ENCODE results near the gene PHEX.

PHEX gene

DNA sequence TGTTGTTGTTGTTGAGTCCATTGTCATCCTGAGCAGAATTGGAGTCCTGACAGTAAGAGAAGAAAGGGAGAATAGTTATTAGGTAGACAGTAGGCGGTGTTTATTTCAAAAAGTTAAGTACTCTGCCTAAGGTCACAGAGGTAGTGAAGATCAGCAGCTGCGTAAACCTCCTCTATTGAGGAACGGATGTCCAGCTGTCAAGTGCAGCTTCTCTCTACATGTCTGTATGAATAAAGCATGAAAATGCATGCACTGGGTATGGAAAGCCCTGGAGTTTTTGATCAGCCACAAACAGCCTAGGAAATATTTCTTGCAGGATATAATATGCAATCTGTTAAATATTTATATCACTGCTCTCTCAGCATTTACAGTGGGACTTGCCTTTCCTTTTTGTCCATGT is 131.2 kb downstream of the PHEX start:
- no peak for DNase-seq

DNA sequence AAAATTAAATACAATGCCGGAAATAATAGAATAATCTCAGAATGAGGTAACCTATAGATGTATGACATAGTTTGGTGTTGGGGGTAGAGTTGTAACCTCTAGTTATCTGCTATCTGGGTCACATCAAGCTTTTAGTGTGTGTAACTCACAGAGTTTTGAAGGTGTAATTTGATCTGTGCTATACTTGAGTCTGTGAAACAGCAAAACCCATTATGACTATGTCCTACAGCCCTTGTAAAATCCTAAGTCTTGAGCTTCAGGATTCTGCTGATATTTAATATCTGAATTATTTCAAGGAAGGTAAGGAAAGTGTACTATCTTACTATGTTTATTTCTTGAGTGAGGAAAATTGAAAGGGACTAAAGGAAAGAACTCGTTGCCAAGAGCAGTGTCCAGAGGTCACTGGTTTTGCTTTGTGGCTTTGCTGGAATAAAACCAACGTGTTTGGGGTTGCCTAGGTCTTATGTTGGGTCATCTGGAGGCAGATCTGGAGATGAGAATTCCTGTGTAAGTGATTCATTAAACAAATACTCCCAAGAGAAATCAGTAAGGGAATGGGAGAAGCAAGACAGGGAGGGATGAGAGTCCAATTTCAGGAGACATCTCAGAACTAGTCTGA is 132.8 kb downstream of the PHEX start:
- no peak for DNase-seq

DNA sequence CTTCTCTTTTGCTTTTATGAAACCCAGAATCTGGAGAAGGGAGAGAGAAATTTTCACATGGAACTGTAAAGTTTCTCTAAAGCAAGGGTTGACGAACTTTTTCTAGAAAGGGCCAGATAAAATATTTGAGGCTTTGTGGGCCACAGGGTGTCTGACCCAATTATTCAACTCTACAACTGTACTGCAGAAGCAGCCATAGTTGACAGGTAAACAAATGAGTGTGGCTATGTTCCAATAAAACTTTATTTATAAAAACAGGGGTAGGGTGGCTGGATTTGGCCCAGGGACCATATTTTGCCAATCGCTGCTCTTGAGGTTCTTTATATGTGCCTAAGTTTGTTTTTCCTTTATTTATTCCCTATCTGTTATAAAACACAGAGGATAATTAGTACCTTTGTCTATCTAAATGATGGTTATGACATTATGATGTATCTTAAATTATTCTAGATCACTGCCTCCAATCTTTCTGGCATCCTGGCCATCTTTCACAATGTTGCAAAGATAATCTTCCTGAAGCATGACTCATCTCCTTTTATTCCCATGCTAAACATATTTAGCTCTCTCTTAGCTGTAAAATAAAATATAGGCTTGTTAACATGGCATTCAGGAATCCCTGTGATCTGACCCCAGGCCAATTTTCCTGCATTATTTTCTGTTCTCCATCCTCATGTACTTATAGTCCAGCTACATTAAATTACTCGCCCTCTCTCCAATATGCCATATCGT is 133.8 kb downstream of the PHEX start:
- no peak for DNase-seq

DNA sequence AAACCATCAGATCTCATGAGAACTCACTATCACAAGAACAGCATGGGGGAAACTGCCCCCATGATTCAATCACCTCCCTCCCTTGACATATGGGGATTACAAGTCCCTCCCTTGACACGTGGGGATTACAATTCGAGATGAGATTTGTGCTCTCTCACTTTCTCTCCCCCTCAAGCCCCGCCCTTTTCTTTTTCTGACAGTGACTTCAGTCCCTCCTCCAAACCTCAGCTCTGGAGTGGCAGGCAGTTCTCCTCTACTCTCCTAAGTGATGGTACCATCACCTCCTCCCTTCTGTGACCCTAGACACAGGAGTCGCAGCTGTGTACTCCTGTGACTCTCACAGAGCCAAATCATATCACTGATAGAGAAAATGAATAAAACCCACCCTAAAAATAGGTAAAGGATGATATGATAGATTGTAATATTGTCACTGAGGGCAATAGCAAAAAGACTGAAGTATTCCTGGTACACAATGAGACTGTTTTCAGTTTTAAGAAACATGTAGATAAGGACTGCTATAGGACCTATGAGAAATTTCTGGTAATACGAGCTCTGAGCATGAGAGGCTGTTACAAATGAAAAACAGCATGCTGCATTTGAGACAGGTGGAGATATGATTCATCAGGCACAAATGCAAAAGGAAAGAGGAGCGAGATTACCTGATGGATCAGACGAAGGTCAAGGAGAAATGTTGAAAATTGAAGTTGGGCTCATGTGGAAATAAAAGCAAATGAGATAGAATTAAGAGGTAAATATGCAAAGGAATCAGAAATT is 139.3 kb downstream of the PHEX start:
- no peak for DNase-seq

DNA sequence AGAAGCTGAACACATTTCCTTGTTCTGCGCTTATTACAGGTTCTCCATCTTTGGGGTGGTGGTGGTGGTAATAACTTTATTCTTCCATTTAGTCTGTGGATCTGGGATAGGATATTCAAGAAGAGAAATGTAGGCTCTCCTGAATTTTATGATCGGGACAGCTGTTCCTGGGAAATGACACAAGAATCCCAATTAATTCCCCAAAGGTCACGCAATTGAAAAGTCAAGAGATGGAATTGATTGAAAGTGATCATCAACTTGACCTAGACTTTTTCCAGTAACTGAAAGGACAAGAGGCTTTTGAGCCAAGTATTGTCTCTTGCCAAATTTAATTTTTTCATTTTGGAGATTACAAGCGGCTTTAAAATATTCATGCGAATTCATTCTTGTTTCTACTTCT is 141.8 kb downstream of the PHEX start:
- no peak for DNase-seq

DNA sequence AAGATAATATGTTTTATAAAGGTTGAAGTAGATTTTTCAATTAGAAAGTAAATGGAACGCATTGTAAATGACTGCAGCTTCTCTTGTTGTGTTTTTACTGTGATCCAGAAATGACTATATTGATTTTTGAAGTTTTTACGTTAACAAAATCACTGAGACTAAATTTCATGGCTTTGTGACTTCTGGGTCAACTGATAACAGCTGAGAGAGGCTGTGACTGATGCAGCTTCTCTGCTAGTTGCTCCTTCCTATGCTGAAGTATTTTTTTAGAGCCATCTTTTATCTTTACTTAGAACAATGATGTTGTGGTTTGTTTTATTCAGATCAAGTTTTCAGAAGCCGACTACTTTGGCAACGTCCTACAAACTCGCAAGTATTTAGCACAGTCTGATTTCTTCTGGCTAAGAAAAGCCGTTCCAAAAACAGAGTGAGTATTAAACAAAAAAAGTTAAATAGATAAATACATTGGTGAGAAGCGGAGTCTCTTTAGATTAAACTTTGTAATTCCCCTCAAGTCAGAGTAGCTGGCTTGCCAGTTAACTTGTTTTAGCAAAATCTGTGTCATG is 145.9 kb downstream of the PHEX start:
- DNase-seq: no peak

DNA sequence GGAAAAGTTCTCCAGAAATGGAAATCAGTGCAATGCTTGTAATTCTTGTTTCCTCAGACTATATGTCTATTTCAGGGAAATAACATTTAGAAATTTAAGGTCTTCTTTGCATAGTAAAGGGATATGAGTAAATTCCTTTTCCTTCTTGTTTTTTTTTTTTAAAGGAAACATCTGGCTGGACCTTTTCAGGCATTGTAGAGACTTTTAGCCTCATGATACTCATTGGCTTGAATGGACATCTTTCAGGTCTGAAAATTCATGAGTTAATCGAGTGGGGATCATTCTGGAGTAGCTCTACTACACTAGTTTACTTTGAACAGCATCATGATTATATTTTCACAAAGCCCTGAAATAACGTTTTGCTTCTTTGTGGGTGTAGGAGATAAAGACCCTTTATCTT is 152.0 kb downstream of the PHEX start:
- no peak for DNase-seq

DNA sequence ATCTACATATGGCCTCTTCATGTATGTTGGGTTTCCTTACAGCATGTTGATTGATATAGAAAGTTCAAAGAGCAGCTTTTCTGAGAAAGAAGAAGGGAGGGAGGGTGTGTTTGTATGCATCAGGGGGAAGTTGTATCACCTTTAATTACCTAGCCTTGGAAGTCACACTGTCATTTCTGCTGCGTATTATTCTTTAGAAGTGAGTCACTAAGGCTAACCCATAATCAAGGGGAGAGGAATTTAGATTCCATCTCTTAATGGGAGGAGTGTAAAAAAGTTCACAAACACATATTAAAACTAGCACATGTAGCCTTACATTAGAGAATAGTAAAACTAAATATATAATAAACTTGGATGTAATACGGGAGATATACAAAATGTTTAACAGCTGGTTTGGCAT is 154.0 kb downstream of the PHEX start:
- DNase-seq: no peak

DNA sequence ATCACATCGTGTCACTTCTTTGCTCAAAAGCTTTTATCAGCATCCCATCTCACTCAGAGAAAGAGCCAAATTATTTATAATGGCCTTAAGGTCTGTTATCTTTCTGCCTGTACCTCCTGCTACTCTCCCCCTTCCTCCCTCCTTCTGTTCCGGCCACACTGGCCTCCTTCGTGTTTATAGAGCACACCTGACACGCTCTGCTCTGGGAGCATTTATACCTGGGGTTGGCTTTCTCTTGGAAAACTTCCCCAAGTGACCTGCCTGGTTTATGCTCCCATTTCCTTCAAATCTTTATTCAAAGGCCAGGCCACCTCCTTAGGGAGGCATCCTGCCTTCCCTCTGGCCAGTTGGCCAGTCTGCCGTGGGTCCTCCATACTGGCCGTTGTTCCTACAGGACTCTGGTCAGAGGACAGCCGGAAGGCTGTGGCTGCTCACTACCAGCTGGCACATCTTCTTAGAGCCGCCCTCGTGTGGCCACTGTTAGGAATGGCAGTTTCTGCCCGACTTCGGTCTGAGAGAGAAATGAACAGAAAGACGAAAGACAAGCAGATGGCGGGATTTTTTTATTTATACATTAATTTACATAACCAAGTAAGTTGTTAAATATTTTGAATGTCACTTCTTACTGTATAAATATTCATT is 160.4 kb downstream of the PHEX start:
- DNase-seq: no peak

DNA sequence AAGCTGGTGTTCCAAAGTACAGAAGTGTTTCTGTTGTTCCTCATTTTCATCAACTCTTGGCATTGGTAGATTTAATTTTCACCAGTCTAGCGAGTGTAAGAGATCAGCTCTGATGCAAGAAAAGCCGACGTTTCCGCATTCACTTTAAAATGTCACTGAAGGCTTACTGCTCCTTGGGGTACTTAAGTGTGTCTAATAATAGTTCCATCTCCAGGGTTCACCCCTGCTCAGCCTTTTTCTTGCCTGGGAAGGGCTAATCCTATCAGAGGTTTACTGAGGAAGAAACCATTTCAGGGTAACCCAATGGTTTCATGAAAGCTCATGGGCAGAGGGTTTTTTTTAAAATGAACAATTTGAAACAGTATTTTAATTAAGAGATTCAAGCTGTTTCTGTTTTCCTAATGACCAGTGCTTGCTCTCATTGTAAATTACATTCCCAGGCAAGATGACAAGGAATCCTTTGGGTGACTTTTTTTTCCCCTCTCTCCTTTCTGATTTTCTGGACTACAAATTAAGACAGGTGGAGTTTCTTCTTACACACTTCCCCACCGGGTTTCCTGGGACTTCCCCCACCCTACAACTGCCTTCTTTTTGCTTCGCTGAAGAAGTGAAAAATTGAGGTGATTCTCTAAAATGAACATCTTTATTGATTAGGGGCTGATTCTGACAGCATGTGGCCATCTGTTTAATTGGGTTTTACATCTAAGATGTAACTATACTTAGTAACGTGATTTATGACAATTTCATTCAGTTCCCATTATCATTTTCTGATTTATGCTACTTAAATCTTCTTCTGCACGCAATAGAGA is 161.9 kb downstream of the PHEX start:
- DNase-seq: no peak

DNA sequence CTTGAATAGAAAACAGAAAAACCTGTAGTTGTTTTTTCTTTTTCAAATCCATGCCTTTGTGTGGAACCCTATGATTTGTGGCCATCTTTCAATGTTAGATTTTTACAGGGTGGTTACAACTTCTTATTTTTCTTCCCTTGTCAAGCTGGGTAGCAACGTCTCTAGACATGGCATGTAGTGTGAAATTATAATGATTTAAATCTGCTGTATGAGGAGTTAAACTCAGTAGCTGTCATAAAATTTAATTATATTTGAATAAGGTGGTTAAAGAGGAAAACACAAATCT is 162.5 kb downstream of the PHEX start:
- DNase-seq: no peak

DNA sequence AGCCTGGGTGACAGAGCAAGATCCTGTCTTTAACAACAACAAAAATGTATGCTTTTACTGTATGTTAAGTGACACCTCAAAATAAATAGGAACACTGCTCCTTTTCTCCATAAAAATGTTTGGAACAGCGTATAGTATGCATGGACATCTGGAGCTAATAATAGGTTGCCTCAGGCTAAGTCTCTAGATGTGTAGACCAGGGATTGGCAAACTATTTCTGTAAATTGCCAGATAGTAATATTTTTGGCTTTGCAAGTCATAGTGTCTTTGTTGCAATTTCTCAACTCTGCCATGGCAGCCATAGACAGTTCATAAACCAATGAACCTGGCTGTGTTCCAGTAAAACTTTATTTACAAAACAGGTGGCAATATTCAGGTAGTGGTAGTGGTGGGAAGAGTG is 164.0 kb downstream of the PHEX start:
- DNase-seq: no peak

DNA sequence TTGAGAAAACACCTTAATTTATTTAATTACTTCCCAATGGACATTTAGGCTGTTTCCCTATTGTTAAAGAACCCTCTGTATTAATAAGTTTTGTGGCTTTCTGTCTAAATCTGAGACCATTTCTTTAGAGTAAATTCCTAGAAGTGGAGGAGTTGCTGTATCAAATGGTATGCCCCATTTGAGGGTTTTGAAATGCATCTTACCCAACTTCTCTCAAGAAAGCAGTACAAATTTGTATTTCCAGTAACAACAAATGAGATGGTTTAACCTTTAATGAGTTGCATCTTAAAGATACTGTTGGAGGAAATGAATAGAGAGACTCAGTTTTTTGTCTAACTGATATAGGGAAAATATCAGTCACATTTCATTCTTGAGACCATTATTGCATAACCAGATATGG is 170.1 kb downstream of the PHEX start:
- DNase-seq: no peak

DNA sequence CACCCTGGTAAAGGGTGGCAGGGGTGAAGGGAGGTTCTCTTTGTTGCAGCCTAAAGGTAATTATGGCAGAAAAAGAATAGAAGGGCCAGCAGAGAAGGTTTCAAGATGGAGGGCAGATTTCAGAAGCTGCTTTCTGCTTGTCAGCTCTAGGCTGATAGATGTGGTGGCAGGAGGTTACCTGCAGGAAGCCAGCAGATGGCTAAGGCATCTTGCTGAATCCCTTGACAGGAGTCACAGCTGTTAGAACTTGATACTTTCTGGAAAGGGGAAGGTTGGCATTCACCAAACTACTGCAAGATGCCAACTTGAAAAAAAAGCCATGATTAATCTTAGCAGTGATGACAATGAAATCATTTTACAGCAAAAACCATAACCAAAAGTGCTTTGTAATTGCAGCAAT is 171.1 kb downstream of the PHEX start:
- DNase-seq: no peak

DNA sequence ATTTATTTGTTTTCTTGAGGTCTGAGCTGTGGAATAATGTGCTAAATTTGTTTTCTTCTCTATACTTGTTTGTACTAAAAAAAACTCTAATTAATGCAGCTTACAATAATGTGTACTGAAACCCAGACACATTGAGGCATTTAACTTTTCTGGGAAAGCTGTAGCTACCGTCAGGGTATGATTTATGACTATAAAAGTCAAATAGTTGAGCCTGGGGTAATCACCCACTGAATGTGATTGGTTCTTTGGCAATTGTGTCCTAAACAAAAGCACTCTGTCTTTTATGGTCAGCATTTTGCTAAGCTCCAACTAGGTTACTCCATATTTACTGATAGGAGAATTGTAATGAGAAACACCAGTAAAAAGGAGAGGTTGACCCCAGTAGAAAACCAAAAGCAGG is 174.7 kb downstream of the PHEX start:
- DNase-seq: no peak

DNA sequence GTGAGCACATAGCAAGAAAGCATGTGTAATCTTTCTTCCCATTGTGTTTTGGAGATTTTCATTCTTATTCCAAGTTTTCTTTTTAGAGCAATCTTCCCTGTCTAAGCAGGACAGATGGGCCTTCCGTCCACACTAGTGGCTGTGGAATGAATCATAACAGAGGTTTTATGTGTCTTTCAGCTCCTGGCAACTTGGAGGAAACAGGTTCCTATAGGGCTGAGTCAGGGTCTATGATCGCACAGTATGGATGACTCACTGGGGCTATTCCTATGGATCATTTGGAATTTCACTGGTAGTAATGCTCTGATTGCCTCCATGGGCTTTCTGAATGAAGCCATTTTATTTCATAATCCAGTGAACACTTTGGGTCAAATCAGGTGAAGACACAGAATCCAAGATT is 188.8 kb downstream of the PHEX start:
- DNase-seq: no peak

DNA sequence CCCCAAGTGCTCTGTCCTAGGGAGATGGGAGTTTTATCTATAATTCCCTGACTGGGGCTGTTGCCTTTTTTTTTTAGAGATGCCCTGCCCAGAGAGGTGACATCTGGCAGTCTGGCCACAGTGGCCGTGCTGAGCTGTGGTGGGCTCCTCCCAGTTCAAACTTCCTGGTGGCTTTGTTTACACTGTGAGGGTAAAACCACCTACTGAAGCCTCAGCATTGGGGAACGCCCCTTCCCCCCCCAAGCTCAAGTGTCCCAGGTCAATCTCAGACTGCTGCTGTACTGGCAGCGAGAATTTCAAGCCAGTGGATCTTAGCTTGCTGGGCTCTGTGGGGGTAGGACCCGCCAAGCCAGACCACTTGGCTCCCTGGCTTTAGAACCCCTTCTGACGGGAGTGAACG is 202.3 kb downstream of the PHEX start:
- DNase-seq: no peak

DNA sequence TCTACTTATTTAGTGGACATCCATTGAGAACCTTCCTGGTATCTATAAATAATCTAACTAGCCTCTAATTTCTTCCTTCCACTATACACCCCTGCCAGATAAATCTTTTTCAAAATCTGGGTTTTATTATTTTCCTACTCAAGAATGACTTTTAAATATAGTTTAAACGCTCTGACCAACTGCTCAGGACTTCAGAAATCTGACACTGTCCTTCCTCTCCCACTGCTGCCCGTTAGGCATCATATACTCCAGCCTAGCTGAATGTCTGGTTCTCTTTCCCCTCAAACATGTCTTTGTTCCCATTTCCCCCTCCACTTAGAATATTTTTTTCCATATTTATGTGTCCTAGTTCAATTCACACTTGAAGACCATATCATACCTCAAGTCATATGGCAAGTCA is 205.4 kb downstream of the PHEX start:
- no peak for DNase-seq

DNA sequence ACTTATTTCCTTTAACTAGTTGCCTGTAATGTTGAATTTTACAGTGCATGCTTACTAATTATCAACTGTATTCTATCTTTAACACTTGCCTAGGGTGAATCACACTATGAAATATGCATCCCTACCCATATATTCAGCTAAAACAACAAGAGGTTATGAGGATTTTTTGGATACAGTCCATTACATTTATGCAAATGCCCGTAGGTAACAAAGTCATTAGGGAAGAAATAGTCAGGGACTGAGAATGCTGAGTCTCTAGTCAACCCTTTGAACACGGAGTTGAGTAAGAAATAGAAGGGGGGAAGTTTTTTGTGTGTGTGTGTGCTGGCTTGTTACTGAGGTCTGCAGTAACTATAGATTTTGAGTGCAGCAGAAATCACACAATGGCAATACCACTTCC is 214.5 kb downstream of the PHEX start:
- no peak for DNase-seq

DNA sequence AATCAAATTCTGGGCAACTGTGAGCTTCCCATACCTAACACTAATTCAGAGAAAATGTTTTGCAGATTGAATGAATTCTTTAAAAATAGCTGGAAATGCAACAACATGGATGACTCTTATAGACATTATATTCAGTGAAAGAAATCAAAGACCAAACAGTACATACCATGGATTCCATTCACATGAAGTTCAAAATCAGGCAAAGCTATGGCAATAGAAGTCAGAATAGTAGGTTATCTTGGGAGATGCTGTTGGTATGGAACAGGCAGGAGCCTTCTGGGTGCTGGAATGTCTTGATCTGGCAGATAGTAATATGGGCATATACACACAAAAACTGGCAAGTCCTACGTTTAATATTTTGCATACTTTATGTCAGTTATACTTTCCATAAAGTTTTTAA is 215.0 kb downstream of the PHEX start:
- no peak for DNase-seq

DNA sequence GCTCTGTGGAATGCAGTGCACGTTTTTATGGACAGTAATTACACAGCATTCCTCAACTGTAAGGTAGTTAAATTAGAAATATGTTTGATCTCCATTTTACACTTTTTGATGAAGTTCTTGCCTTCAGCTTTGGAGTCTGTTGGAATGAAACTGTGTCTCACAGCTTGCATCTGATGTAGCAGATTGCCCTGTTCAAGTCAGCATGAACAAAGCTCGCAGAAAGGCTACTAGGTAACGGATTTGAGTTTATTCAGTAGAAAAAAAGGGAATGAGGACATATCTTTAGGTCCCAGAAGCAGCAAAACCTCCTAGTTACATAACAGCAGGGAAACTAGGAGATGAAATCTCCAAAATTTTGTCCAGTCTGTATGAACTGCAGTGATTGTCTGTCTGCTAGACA is 216.3 kb downstream of the PHEX start:
- DNase-seq: no peak

DNA sequence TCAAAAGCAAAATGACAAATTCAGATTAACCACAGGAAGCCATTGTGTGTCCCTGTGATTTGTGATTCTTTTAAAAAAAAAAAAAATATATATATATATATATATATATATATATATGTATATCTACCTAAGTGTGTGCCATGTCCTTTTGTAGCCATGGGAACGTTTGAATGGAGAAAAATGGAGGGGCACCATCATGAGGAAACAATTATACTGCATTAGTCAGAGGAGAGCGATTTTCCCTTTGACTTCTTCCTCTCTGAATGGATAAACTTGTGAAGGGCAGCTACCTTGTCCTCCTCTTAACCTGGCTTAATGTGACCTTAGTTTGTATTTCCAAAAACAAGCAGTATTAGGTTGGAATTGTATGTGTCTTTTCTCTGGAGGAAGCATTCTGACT is 217.2 kb downstream of the PHEX start:
- DNase-seq: no peak

DNA sequence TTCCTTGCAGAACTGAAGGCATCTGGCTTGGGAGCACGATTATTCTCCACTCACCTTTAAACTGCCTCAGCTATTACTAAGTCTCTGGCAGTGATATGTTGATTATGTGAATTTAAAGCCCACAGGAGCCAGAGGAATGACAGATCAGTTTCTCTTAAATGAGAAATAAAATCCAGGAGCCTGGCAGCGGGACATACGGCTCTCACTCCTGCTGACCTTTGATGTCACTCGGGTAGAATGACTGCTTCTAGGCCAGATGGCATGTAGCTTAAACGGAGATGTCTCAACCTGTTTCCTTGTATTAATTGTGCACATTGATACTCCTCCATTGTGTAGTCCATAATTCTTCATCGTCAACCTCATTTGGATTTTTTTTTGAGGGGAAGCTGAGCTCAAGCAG is 236.6 kb downstream of the PHEX start:
- no peak for DNase-seq
